ENCODE measurements around the gene CUL2.

DNA sequence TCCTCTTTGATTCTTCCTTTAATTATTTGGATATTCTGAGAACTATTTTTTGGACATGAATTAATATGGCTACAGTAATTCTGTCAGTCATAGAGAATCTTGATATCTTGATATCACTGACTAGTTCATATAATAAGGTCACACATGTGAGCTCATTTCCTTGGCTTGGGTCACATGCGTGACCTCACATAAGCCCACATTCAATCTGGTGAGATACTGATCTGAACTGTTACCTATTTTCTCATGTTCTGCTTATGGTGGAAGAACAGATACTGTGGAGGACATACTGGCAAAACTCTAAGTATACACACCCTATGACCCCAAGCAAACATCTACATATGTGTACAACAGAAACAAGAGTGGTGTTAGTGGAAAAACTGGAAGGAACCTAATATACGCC, 44.1 kb downstream of the CUL2 start:
- no peak for TF ChIP-seq CTCF (IDR thresholded peaks at IDR 0.05 in 2 of 3, conservative IDR thresholded peaks at IDR 0.05 in 1 of 3; ENCODE audit: borderline replicate concordance in 1 of 3, insufficient read depth in 1 of 3, low read depth in 2 of 3, low read length in 2 of 3)
- no peak for TF ChIP-seq POLR2A (IDR thresholded peaks at IDR 0.05; ENCODE audit: borderline replicate concordance, extremely low read depth, insufficient read depth, insufficient read length)
- TF ChIP-seq ZBTB33 (IDR thresholded peaks at IDR 0.05; ENCODE audit: extremely low read depth, insufficient replicate concordance, low read length): no peak
- TF ChIP-seq SP1 (IDR thresholded peaks at IDR 0.05; ENCODE audit: low read depth): no peak
- TF ChIP-seq RAD21 (IDR thresholded peaks at IDR 0.05; ENCODE audit: low read depth): no peak
- no peak for TF ChIP-seq EZH2phosphoT487 (IDR thresholded peaks at IDR 0.05; ENCODE audit: borderline replicate concordance)

All from HCT116 (cell line).